ENCODE data around the gene FIBP.
A peak's percentile ranks its signal among the peaks of the same experiment; 100 is the strongest.

Gene FIBP

DNA sequence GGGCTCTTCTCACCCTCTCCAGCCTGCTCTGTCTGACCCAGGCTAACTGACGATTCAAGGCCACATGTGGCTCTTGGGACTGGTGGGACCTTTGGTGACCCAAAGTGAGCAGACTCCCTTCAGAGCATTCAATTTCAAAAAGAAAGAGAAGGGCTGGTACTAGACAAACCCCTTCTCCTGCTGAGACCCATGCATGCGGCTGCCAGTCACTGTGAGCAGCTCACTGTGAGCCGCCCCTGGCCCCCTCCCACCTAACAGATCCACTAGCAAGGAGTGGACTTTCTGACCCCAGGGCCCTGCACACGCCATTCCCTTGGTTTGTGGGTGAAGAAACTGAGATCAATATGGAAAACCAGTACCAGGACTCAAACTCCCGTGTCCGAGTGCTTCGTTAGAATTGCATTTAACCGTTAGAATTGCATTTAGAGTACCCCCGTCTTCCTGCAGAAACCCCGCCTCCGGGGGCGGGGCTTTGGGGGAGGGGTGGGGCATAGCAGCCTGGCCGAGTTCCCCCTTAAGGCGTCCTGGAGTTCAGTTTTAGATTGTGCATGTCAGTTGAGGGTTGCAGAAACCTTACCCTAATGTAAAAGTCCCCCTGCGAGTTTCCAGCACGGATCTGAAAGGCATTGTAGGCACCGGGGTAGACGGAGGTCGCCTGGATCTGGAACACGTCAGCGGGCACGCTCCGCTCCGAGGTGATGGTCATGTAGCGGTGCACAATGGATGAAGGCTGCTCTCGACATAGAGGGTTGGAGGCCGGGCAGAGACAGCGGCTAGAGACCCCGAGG, 20.8 kb downstream of the FIBP start:
- no peaks in the 10 kb centered on the region for H3K9me3 ChIP-seq (ENCODE audit: insufficient read depth, low read length)
- no peak for DNase-seq (ENCODE audit: low read depth, low spot score)
- TF ChIP-seq YY1 (IDR thresholded peaks at IDR 0.05; ENCODE audit: insufficient read depth, insufficient read length) (no peak), SUZ12 (IDR thresholded peaks at IDR 0.05; ENCODE audit: extremely low read depth, insufficient read depth, insufficient read length) (no peak), ZNF274 (IDR thresholded peaks at IDR 0.05; ENCODE audit: low read depth, low read length) (no peak)
- H3K9ac ChIP-seq (ENCODE audit: insufficient read length, low read depth): peak overlapping the region; percentile 24
- H3K36me3 ChIP-seq (ENCODE audit: insufficient read depth, insufficient read length, low read length): peaks cover 86% of the 10 kb centered on the region
- no peaks in the 10 kb centered on the region for H3K27me3 ChIP-seq (ENCODE audit: insufficient read depth, insufficient read length)
- peaks cover 36% of the 10 kb centered on the region for H3K4me1 ChIP-seq (ENCODE audit: insufficient read depth, insufficient read length)
- no peak overlapping the region for H3K4me3 ChIP-seq (ENCODE audit: insufficient read length, low read depth)

DNA sequence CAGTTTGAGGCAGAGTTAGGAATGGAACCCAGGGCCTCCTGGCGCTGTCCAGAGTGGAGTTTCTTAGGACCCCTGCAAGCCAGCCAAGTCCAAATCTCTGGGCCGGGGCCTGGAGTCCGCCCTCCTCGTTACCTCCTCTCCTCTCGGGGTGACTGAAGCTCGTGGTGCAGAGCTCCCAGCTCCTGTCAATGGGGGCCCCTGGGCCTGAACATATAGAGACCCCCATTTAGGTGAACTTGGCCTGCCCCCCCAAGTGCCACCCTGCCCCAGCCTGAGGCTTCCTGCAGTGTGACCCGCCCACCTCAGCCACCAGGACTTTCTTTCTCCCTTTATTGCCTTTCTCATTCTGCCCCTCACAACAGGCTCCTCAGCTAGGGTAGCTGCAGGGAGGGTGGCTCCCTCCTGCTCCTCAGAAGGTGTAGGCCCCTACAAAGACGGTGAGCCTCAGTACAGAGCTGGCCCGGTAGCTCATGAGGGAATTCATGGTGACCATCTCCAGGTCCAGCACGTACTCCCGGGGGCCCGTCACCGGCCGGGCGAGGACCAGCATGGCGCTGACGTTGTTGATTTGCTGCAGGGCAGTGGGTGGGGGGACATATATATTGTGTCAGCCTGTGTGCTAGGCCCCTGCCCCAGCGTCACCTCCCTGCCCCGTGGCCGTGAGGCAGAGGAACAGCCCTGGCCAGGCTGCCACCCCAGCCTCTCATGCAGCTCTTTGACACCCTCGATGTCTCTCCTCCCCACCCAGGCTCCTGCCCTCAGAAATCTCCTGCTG, 21.6 kb downstream of the FIBP start:
- no peak for TF ChIP-seq YY1 (IDR thresholded peaks at IDR 0.05; ENCODE audit: insufficient read depth, insufficient read length)
- TF ChIP-seq ZNF274 (IDR thresholded peaks at IDR 0.05; ENCODE audit: low read depth, low read length): no peak
- TF ChIP-seq SUZ12 (IDR thresholded peaks at IDR 0.05; ENCODE audit: extremely low read depth, insufficient read depth, insufficient read length): no peak
- H3K4me3 ChIP-seq (ENCODE audit: insufficient read length, low read depth): no peak overlapping the region
- H3K27me3 ChIP-seq (ENCODE audit: insufficient read depth, insufficient read length): no peaks in the 10 kb centered on the region
- peaks cover 94% of the 10 kb centered on the region for H3K36me3 ChIP-seq (ENCODE audit: insufficient read depth, insufficient read length, low read length)
- H3K4me1 ChIP-seq (ENCODE audit: insufficient read depth, insufficient read length): peaks cover 41% of the 10 kb centered on the region
- H3K9me3 ChIP-seq (ENCODE audit: insufficient read depth, low read length): no peaks in the 10 kb centered on the region
- DNase-seq (ENCODE audit: low read depth, low spot score): no peak
- peak overlapping the region; percentile 24 for H3K9ac ChIP-seq (ENCODE audit: insufficient read length, low read depth)

DNA sequence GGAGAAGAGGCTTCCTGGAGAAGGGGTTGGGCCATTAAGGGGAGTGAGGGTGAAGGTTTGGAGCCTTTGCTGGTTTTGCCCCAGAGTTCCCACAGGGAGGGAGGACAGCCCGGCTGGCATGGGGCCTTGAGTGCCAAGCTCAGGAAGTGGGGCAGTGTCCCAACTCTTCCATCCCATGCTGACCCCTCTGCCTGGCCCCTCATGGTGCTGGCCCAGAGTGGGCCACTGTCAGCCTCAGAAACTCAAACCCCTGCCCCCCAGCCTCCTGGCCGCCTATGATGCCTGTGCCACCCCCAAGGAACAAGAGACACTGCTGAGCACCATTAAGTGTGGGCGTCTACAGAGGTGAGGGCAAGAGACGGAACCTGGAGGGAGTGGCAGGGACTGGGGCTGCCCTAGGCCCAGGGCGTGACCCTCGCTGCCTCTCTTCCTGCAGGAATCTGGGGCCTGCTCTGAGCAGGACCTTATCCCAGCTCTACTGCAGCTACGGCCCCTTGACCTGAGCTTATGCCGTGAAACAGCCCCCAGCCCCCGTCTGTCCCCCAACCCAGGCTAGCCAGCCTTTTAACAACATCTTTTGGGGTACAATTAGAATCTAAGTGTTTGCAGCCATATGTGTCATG, 22.6 kb downstream of the FIBP start:
- no peaks in the 10 kb centered on the region for H3K27me3 ChIP-seq (ENCODE audit: insufficient read depth, insufficient read length)
- H3K36me3 ChIP-seq (ENCODE audit: insufficient read depth, insufficient read length, low read length): peaks cover 89% of the 10 kb centered on the region
- no peak overlapping the region for H3K9ac ChIP-seq (ENCODE audit: insufficient read length, low read depth)
- H3K4me1 ChIP-seq (ENCODE audit: insufficient read depth, insufficient read length): peaks cover 33% of the 10 kb centered on the region
- TF ChIP-seq SUZ12 (IDR thresholded peaks at IDR 0.05; ENCODE audit: extremely low read depth, insufficient read depth, insufficient read length) (no peak), YY1 (IDR thresholded peaks at IDR 0.05; ENCODE audit: insufficient read depth, insufficient read length) (no peak), ZNF274 (IDR thresholded peaks at IDR 0.05; ENCODE audit: low read depth, low read length) (no peak)
- H3K9me3 ChIP-seq (ENCODE audit: insufficient read depth, low read length): no peaks in the 10 kb centered on the region
- no peak overlapping the region for H3K4me3 ChIP-seq (ENCODE audit: insufficient read length, low read depth)
- no peak for DNase-seq (ENCODE audit: low read depth, low spot score)

DNA sequence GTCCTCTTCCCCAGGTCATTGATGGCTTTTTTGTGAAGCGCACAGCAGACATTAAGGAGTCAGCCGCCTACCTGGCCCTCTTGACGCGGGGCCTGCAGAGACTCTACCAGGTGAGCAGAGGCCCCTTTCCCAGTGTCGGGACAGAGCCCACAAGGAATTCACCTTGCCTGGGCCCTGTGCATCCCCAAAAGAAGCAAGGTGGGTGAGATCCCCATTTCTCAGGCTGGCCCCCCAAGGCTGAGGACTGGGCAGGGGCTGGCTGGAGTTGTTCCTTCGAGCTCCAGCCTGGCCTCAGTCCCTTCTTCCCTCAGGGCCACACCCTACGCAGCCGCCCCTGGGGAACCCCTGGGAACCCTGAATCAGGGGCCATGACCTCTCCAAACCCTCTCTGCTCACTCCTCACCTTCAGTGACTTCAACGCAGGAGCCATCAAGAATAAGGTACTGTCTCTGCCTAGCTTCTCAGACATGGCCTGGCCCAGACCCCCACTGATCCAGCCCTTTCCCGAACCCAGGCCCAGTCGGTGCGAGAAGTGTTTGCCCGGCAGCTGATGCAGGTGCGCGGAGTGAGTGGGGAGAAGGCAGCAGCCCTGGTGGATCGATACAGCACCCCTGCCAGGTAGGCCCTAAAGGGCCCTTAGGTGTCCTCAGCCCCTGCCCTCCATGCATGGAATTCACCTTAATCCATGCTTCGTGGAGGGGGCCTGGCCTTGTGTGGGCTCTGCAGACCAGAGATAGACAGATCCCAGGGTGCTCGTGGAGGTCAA, 23.4 kb downstream of the FIBP start:
- H3K9ac ChIP-seq (ENCODE audit: insufficient read length, low read depth): no peak overlapping the region
- no peaks in the 10 kb centered on the region for H3K27me3 ChIP-seq (ENCODE audit: insufficient read depth, insufficient read length)
- peaks cover 81% of the 10 kb centered on the region for H3K36me3 ChIP-seq (ENCODE audit: insufficient read depth, insufficient read length, low read length)
- no peak for DNase-seq (ENCODE audit: low read depth, low spot score)
- no peak overlapping the region for H3K4me3 ChIP-seq (ENCODE audit: insufficient read length, low read depth)
- peaks cover 28% of the 10 kb centered on the region for H3K4me1 ChIP-seq (ENCODE audit: insufficient read depth, insufficient read length)
- no peaks in the 10 kb centered on the region for H3K9me3 ChIP-seq (ENCODE audit: insufficient read depth, low read length)
- TF ChIP-seq SUZ12 (IDR thresholded peaks at IDR 0.05; ENCODE audit: extremely low read depth, insufficient read depth, insufficient read length): no peak
- TF ChIP-seq YY1 (IDR thresholded peaks at IDR 0.05; ENCODE audit: insufficient read depth, insufficient read length): no peak
- no peak for TF ChIP-seq ZNF274 (IDR thresholded peaks at IDR 0.05; ENCODE audit: low read depth, low read length)

DNA sequence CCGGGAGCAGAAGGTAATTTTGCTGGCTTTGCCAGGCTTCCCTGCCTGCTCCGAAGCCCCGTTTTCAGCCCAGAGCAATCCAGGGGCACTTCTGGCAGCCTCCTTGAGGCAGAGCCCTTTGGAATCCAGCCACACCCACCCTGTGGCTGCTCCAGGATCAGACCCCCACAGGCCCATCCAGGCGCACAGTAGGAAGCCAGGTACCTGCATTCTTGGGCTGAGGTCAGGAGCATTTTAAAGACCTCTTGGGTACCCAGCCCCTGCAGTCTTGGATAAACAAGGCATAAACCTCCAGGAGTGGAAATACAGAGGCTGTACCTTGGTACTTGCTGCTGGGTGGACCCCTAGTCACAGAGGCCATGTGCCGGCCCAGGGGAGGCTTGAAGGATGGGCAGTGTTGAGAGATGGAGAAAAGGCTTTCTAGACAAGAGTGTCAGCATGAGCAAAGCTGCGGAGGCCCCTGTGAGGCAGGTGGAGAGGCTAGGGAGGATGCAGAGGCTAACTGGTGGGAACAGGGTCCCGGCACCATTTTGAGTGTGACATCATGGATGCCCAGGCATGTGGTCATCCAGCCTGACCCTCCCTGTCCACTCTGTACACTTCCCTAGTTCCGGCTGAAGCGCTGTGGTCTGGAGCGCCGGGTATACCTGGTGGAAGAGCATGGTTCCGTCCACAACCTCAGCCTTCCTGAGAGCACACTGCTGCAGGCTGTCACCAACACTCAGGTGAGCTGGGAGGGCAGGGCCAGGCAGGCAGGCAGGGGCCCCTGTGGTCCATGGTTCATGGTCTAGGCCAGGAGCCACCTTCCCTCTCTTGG, 24.2 kb downstream of the FIBP start:
- TF ChIP-seq ZNF274 (IDR thresholded peaks at IDR 0.05; ENCODE audit: low read depth, low read length) (no peak), YY1 (IDR thresholded peaks at IDR 0.05; ENCODE audit: insufficient read depth, insufficient read length) (no peak), SUZ12 (IDR thresholded peaks at IDR 0.05; ENCODE audit: extremely low read depth, insufficient read depth, insufficient read length) (no peak)
- H3K4me3 ChIP-seq (ENCODE audit: insufficient read length, low read depth): no peak overlapping the region
- H3K27me3 ChIP-seq (ENCODE audit: insufficient read depth, insufficient read length): no peaks in the 10 kb centered on the region
- no peak overlapping the region for H3K9ac ChIP-seq (ENCODE audit: insufficient read length, low read depth)
- H3K36me3 ChIP-seq (ENCODE audit: insufficient read depth, insufficient read length, low read length): peaks cover 73% of the 10 kb centered on the region
- peaks cover 28% of the 10 kb centered on the region for H3K4me1 ChIP-seq (ENCODE audit: insufficient read depth, insufficient read length)
- no peaks in the 10 kb centered on the region for H3K9me3 ChIP-seq (ENCODE audit: insufficient read depth, low read length)
- no peak for DNase-seq (ENCODE audit: low read depth, low spot score)
